ENCODE data around the gene MAT2B.

MAT2B gene

GRCh38 chr5:163566678-163567077 is 61.3 kb downstream of the MAT2B start (continued):
- no peak for TF ChIP-seq ZBTB10 (tag by site-specific recombination; IDR thresholded peaks at IDR 0.05)

GRCh38 chr5:163567811-163568210 is 62.4 kb downstream of the MAT2B start:
- ChIA-PET CTCF (interaction anchor here (1.1 to 4.5 kb wide), 4 partner anchors 41 to 1890 kb away, joined by 3 to 32 read pairs (median 10); no protein-coding TSS in a partner anchor), POLR2A (no interaction called here)
- Histone ChIP-seq H3K36me3 (ENCODE audit: control insufficient read depth in 2 of 2, insufficient read depth in 1 of 2, low read length in 2 of 2) (no peaks in the 10 kb centered on the region), H3K4me1 (ENCODE audit: control insufficient read depth, insufficient read depth, low read length) (no peaks in the 10 kb centered on the region), H3K4me3 (ENCODE audit: low read depth, low read length) (no peak overlapping the region), H3K27ac (ENCODE audit: extremely low read depth, low read depth, low read length) (no peak overlapping the region), H3K9me3 (ENCODE audit: control insufficient read depth, insufficient read depth, low read depth, low read length) (no peaks in the 10 kb centered on the region)
- no peak for TF ChIP-seq ZNF274 (IDR thresholded peaks at IDR 0.05; ENCODE audit: low read length)
- TF ChIP-seq ZNF274 (tag by site-specific recombination; IDR thresholded peaks at IDR 0.05; ENCODE audit: borderline replicate concordance) = no peak
- TF ChIP-seq GLI2 (tag by site-specific recombination; IDR thresholded peaks at IDR 0.05; ENCODE audit: borderline replicate concordance, low read depth) = no peak
- no peak for TF ChIP-seq MZF1 (tag by site-specific recombination; IDR thresholded peaks at IDR 0.05; ENCODE audit: borderline replicate concordance)
- no peak for TF ChIP-seq ZNF350 (tag by site-specific recombination; IDR thresholded peaks at IDR 0.05)
- TF ChIP-seq ZNF202 (tag by site-specific recombination; IDR thresholded peaks at IDR 0.05; ENCODE audit: borderline replicate concordance) = no peak
- TF ChIP-seq ZNF174 (tag by site-specific recombination; IDR thresholded peaks at IDR 0.05) = no peak
- TF ChIP-seq ZNF354C (tag by site-specific recombination; IDR thresholded peaks at IDR 0.05; ENCODE audit: borderline replicate concordance, low read depth) = no peak
- TF ChIP-seq ELK4 (IDR thresholded peaks at IDR 0.05; ENCODE audit: borderline replicate concordance, low read depth, low read length) = no peak
- no peak for TF ChIP-seq ZNF404 (tag by site-specific recombination; IDR thresholded peaks at IDR 0.05)
- TF ChIP-seq PRDM4 (tag by site-specific recombination; IDR thresholded peaks at IDR 0.05) = no peak
